ENCODE measurements around the gene WDR27.
"Not testable (repeated sequence)": the region's sequence is repeated elsewhere in the genome, so short reads cannot be mapped to it uniquely, and the experiment has no call there.

WDR27 gene

GRCh38 chr6:169469028-169469427 lies 232.8 kb downstream of the WDR27 start:
- no peak for DNase-seq

GRCh38 chr6:169467755-169468154 lies 234.1 kb downstream of the WDR27 start:
- DNase-seq: not testable (repeated sequence)

- not testable (repeated sequence) for DNase-seq
Observed at GRCh38 chr6:169466256-169466655, 235.6 kb downstream of the WDR27 start.

- DNase-seq: no peak
Observed at GRCh38 chr6:169457762-169458161, 244.1 kb downstream of the WDR27 start.

GRCh38 chr6:169456840-169457239 lies 245.0 kb downstream of the WDR27 start:
- no peak for DNase-seq

- DNase-seq: no peak
Observed at GRCh38 chr6:169455470-169455869, 246.4 kb downstream of the WDR27 start.

GRCh38 chr6:169454872-169455204 lies 247.0 kb downstream of the WDR27 start:
- no peak for DNase-seq

GRCh38 chr6:169454204-169454871 lies 247.5 kb downstream of the WDR27 start:
- DNase-seq: no peak

- DNase-seq: no peak
Observed at GRCh38 chr6:169452869-169453620, 248.8 kb downstream of the WDR27 start.

GRCh38 chr6:169452117-169452868 lies 249.5 kb downstream of the WDR27 start:
- DNase-seq: no peak

GRCh38 chr6:169451065-169451838 lies 250.6 kb downstream of the WDR27 start:
- no peak for DNase-seq

GRCh38 chr6:169450097-169450496 lies 251.7 kb downstream of the WDR27 start:
- DNase-seq: no peak

GRCh38 chr6:169449221-169449620 lies 252.6 kb downstream of the WDR27 start:
- DNase-seq: no peak

GRCh38 chr6:169445661-169446581 lies 255.9 kb downstream of the WDR27 start:
- DNase-seq: no peak

GRCh38 chr6:169445227-169445626 lies 256.6 kb downstream of the WDR27 start:
- no peak for DNase-seq

- no peak for DNase-seq
Observed at GRCh38 chr6:169441292-169441691, 260.5 kb downstream of the WDR27 start.

- no peak for DNase-seq
Observed at GRCh38 chr6:169439710-169440109, 262.1 kb downstream of the WDR27 start.

- not testable (repeated sequence) for DNase-seq
Observed at GRCh38 chr6:169434554-169434953, 267.3 kb downstream of the WDR27 start.

- no peak for DNase-seq
Observed at GRCh38 chr6:169429001-169429400, 272.8 kb downstream of the WDR27 start.

- no peak for DNase-seq
Observed at GRCh38 chr6:169428532-169428931, 273.3 kb downstream of the WDR27 start.

- no peak for DNase-seq
Observed at GRCh38 chr6:169427856-169428255, 274.0 kb downstream of the WDR27 start.

- no peak for DNase-seq
Observed at GRCh38 chr6:169426611-169427010, 275.2 kb downstream of the WDR27 start.
